Prostate gland (tissue), 2 donors: ENCODE data around the gene TMC5.

Source experiments
- CTCF ChIP-seq, 4 experiments: fragments of 200-600 bp in 2 of 4; fragments of 450-650 bp in 2 of 4; sonication (generic) in 2 of 4; IDR thresholded peaks; 1 replicate in 3 of 4; 2 replicates in 1 of 4; pipeline ENCODE4 v1.5.1; 2016 to 2019; ENCODE audit warnings: antibody characterized with exemption in 4 of 4, mild to moderate bottlenecking in 2 of 4, moderate library complexity in 2 of 4
- POLR2AphosphoS5 ChIP-seq: sonication (generic); formaldehyde crosslinking; IDR thresholded peaks from one replicate; pipeline ENCODE4 v1.6.1; 2017; ENCODE audit warnings: antibody characterized with exemption

- TF ChIP-seq CTCF (IDR thresholded peaks at IDR 0.05) (no peak), POLR2AphosphoS5 (no peak)
These were observed 104.7 kb downstream of the TMC5 start for GRCh38 chr16:19522397-19522732.
